Gastrocnemius medialis (tissue), 4 donors: ENCODE measurements around the gene KLK15. TPM values are rescaled to one million over a fixed set of nuclear protein-coding genes. Genes with fewer than 3 reads are reported as not detected.

Source experiments
- ATAC-seq, 2 donors: fragments of 150-250 bp; one replicate each; pipeline ENCODE4 v1.9.1; 2016
- DNase-seq, 2 donors: peaks; one replicate each; pipeline ENCODE4 v3.0.0-alpha.2; 2019
- H3K27ac ChIP-seq, 4 donors: fragments of 200-600 bp; sonication (generic); 1 replicate in 1 of 4; 2 replicates in 3 of 4; pipeline ENCODE4 v1.5.1; 2016 to 2018; ENCODE audit warnings: mild to moderate bottlenecking in 2 of 4, moderate library complexity in 1 of 4
- H3K27me3 ChIP-seq, 3 donors: fragments of 200-600 bp; sonication (generic) in 2 of 3; 1 replicate in 1 of 3; 2 replicates in 2 of 3; pipeline versions ENCODE4 v1.5.1 to v1.6.0; 2016 to 2019; ENCODE audit warnings: mild to moderate bottlenecking in 1 of 3, moderate library complexity in 1 of 3
- H3K36me3 ChIP-seq, 2 donors: fragments of 200-600 bp; sonication (generic) in 1 of 2; one replicate each; pipeline ENCODE4 v1.5.1; 2017 to 2018
- H3K4me1 ChIP-seq, 2 donors: fragments of 200-600 bp; sonication (generic) in 1 of 2; one replicate each; pipeline ENCODE4 v1.5.1; 2016 to 2017; ENCODE audit warnings: mild to moderate bottlenecking in 2 of 2
- H3K4me3 ChIP-seq, 4 donors: fragments of 200-600 bp; sonication (generic) in 3 of 4; 1 replicate in 1 of 4; 2 replicates in 3 of 4; pipeline ENCODE4 v1.5.1; 2016 to 2019; ENCODE audit warnings: mild to moderate bottlenecking in 2 of 4
- H3K9me3 ChIP-seq, 3 donors: fragments of 200-600 bp; sonication (generic) in 2 of 3; 1 replicate in 1 of 3; 2 replicates in 2 of 3; pipeline ENCODE4 v1.5.1; 2016 to 2019
- CTCF ChIP-seq, 5 experiments: fragments of 450-650 bp in 3 of 5; fragments of 200-600 bp in 2 of 5; sonication (generic) in 2 of 5; IDR thresholded peaks in 4 of 5; conservative IDR thresholded peaks in 1 of 5; 1 replicate in 4 of 5; 2 replicates in 1 of 5; pipeline ENCODE4 v1.5.1; 2016 to 2019; ENCODE audit warnings: antibody characterized with exemption in 5 of 5, mild to moderate bottlenecking in 3 of 5, moderate library complexity in 3 of 5
- POLR2A ChIP-seq, 2 donors: fragments of 450-650 bp; IDR thresholded peaks; one replicate each; pipeline ENCODE4 v1.6.1; 2017; ENCODE audit warnings: antibody characterized with exemption in 2 of 2, mild to moderate bottlenecking in 2 of 2, moderate library complexity in 2 of 2
- in situ Hi-C, 4 donors: fragments of 200-750 bp; cut with MboI; loops; one replicate each; pipeline versions ENCODE4 v1.15.0 to v1.8.0; 2017; ENCODE audit warnings: low sequenced_read_pairs in 4 of 4
- intact Hi-C: fragments of 100-400 bp; cut with DNase I; formaldehyde crosslinking; loops from one replicate; pipeline ENCODE4 v1.15.1; 2023; ENCODE audit warnings: low total_unique reads
- total RNA-seq, 4 donors: library from RNA; depleted of rRNA; stranded (reverse); fragments of >200 nt; gene quantifications; one replicate each; pipeline versions ENCODE4 v1.1.0 to v1.2.3, GENCODE V29; 2016

KLK15 gene
- total RNA-seq, 4 donors from 2014 or later = not detected

GRCh38 chr19:50851620-50852019 lies 18.2 kb upstream of the KLK15 start:
- no peak for ATAC-seq
- Histone ChIP-seq H3K4me1 (no peaks in the 10 kb centered on the region), H3K4me3 (no peak overlapping the region), H3K36me3 (no peaks in the 10 kb centered on the region), H3K9me3 (no peaks in the 10 kb centered on the region), H3K27me3 (peaks cover 0 to 4% (median 0%) of the 10 kb centered on the region in 3 donors), H3K27ac (no peak overlapping the region)
- intact Hi-C loops = no loop called here
- DNase-seq = no peak
- in situ Hi-C loops = no loop called here
- TF ChIP-seq POLR2A (IDR thresholded peaks at IDR 0.05) = no peak
- no peak for TF ChIP-seq CTCF (IDR thresholded peaks at IDR 0.05 in 4 of 5, conservative IDR thresholded peaks at IDR 0.05 in 1 of 5)

GRCh38 chr19:50850738-50851137 lies 17.4 kb upstream of the KLK15 start:
- no peak overlapping the region for H3K4me3 ChIP-seq
- no peaks in the 10 kb centered on the region for H3K9me3 ChIP-seq
- intact Hi-C loops = no loop called here
- ATAC-seq = no peak
- peaks cover 0 to 4% (median 0%) of the 10 kb centered on the region in 3 donors for H3K27me3 ChIP-seq
- TF ChIP-seq POLR2A (IDR thresholded peaks at IDR 0.05) (no peak), CTCF (IDR thresholded peaks at IDR 0.05 in 4 of 5, conservative IDR thresholded peaks at IDR 0.05 in 1 of 5) (no peak)
- H3K36me3 ChIP-seq = no peaks in the 10 kb centered on the region
- no peak overlapping the region for H3K27ac ChIP-seq
- in situ Hi-C loops = no loop called here
- H3K4me1 ChIP-seq = no peaks in the 10 kb centered on the region
- no peak for DNase-seq

- Histone ChIP-seq H3K9me3 (no peaks in the 10 kb centered on the region), H3K36me3 (no peaks in the 10 kb centered on the region), H3K27me3 (peaks cover 0 to 4% (median 0%) of the 10 kb centered on the region in 3 donors), H3K27ac (no peak overlapping the region), H3K4me1 (no peaks in the 10 kb centered on the region), H3K4me3 (no peak overlapping the region)
- in situ Hi-C loops (no loop called here), intact Hi-C loops (no loop called here)
- TF ChIP-seq CTCF (IDR thresholded peaks at IDR 0.05 in 4 of 5, conservative IDR thresholded peaks at IDR 0.05 in 1 of 5) (no peak), POLR2A (IDR thresholded peaks at IDR 0.05) (no peak)
- ATAC-seq (no peak), DNase-seq (no peak)
These were observed 11.0 kb upstream of the KLK15 start for GRCh38 chr19:50844296-50844935.

- no peak for DNase-seq
- no peak for TF ChIP-seq CTCF (IDR thresholded peaks at IDR 0.05 in 4 of 5, conservative IDR thresholded peaks at IDR 0.05 in 1 of 5)
- intact Hi-C loops = no loop called here
- in situ Hi-C loops = no loop called here
- Histone ChIP-seq H3K36me3 (no peaks in the 10 kb centered on the region), H3K4me3 (no peak overlapping the region), H3K27me3 (peaks cover 0 to 4% (median 0%) of the 10 kb centered on the region in 3 donors), H3K27ac (no peak overlapping the region), H3K9me3 (no peaks in the 10 kb centered on the region), H3K4me1 (no peaks in the 10 kb centered on the region)
- no peak for ATAC-seq
These were observed 10.4 kb upstream of the KLK15 start for GRCh38 chr19:50843701-50844221.
